Subcutaneous adipose tissue (tissue), 4 donors: Measurements from ENCODE around the gene ASCL2. TPM values are rescaled to one million over a fixed set of nuclear protein-coding genes. Genes with fewer than 3 reads are reported as not detected.

Source experiments
- total RNA-seq, 4 donors: library from RNA; depleted of rRNA; stranded (reverse); fragments of >200 nt; gene quantifications; one replicate each; pipeline ENCODE4 v1.1.0, GENCODE V29; 2016
- TF ChIP-seq, protein P1 (sequence below): fragments of 450-650 bp; IDR thresholded peaks from one replicate; pipeline ENCODE4 v1.5.1; 2016; ENCODE audit warnings: low read depth, mild to moderate bottlenecking, control low read depth, antibody characterized with exemption, moderate library complexity

Gene ASCL2
- total RNA-seq, 4 donors from 2014 or later, result 0.22 to 0.98 (median 0.63) TPM

DNA sequence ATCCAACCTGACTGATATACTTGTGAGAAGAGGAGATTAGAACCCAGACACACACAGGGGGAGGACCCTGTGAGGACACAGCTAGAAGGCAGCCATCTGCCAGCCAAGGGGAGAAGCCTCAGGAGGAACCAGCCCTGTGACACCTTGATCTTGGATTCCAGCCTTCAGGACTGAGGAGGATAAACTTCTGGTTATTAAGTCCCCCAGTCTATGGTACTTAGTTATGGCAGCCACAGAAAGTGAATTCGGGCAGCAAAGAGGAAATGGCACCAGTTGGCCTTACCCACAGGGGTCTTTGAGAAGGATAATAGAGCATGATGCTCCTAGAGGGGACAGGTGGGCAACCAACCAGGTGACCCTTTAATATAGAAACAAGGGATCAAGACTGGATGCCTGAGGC lies 49.4 kb downstream of the ASCL2 start:
- TF ChIP-seq, protein P1, sequence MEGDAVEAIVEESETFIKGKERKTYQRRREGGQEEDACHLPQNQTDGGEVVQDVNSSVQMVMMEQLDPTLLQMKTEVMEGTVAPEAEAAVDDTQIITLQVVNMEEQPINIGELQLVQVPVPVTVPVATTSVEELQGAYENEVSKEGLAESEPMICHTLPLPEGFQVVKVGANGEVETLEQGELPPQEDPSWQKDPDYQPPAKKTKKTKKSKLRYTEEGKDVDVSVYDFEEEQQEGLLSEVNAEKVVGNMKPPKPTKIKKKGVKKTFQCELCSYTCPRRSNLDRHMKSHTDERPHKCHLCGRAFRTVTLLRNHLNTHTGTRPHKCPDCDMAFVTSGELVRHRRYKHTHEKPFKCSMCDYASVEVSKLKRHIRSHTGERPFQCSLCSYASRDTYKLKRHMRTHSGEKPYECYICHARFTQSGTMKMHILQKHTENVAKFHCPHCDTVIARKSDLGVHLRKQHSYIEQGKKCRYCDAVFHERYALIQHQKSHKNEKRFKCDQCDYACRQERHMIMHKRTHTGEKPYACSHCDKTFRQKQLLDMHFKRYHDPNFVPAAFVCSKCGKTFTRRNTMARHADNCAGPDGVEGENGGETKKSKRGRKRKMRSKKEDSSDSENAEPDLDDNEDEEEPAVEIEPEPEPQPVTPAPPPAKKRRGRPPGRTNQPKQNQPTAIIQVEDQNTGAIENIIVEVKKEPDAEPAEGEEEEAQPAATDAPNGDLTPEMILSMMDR, result no peak

DNA sequence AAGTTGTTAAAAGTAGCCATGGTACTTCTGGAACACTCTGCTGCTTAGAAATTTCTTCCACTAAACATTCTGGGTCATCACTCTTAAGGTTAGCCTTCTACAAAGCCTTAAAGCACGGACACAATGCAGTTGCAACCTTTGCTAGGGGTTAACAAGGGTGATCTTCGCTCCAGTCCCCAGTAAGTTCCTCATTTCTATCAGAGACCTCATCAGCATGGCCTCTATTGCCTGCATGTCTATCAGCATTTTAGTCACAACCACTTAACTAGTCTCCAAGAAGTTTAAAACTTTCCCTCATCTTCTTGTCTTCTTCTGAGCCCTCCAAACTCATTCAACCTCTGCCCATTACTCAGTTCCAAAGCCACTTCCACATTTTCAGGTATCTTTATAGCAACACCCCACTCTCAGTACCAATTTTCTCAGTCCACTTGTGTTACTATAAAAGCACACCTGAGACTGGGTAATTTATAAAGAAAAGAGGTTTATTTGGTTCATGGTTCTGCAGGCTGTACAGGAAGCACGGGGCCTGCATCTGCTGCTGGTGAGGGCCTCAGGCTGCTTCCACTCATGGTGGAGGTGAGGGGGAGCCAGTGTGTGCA lies 50.1 kb downstream of the ASCL2 start:
- TF ChIP-seq, protein P1, result no peak

DNA sequence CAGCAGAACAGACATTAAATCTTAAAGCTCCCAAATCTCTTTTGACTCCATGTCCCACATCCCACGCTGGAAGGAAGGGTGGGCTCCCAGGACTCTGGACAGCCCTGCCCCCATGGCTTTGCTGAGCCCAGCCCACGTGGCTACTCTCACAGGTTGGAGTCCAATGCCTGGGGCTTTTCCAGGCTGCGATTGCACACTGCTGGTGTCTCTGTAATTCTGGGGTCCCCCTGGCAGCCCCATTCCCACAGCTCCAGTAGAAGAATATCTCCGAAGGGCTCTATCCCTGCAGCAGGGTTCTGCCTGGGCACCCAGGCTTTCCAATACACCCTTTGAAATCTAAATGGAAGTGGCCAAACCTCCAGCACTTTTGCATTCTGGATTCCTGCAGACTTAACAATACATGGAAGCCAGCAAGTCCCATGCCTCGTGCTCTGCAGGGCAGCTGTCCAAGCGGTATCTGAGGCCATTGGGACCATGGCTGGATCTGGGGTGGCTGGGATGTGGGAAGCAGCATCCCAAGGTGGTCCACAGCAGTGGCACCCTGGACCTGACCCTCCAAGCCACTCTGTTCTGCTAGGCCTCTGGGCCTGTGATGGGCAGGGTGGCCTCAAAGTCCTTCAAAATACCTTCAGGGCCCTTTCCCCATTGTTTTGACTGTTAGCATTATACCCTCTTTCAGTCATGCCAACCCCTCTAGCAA lies 50.9 kb downstream of the ASCL2 start:
- TF ChIP-seq, protein P1, result no peak

Other genes with a start within 250 kb of the ASCL2 start
- 10 to 100 TPM; 21.6 to 32.8 (median 26.6) TPM for gene IGF2, start 131.2 kb downstream of the ASCL2 start, total RNA-seq
- not detected for gene INS, start 109.4 kb downstream of the ASCL2 start, total RNA-seq
- not detected for gene TH, start 98.8 kb downstream of the ASCL2 start, total RNA-seq
- gene C11orf21, start 31.3 kb upstream of the ASCL2 start, total RNA-seq, result 1 to 10 TPM in 2 of 4 donors, under 1 TPM in 1, not detected in 1; 0.65 to 2.9 (median 1.2) TPM
- gene TSPAN32, start 31.4 kb upstream of the ASCL2 start, total RNA-seq, result 1 to 10 TPM in 3 of 4 donors, not detected in 1; 2.1 to 2.6 (median 2.5) TPM
- gene CD81, start 106.7 kb upstream of the ASCL2 start, total RNA-seq, result 1,000 to 10,000 TPM in 1 of 4 donors, 100 to 1,000 TPM in 3; 499 to 1,242 (median 673) TPM
- gene TSSC4, start 130.2 kb upstream of the ASCL2 start, total RNA-seq, result 10 to 100 TPM; 19.5 to 36.0 (median 27.8) TPM
- not detected for gene TRPM5, start 173.9 kb upstream of the ASCL2 start, total RNA-seq
- gene KCNQ1, start 174.4 kb upstream of the ASCL2 start, total RNA-seq, result 10 to 100 TPM in 1 of 4 donors, 1 to 10 TPM in 3; 3.2 to 12.7 (median 5.5) TPM